ENCODE results near the gene ACSL3. TPM values are rescaled to one million over a fixed set of nuclear protein-coding genes. Genes with fewer than 3 reads are reported as not detected.
A peak's percentile ranks its signal among the peaks of the same experiment; 100 is the strongest.

The ACSL3 gene
- total RNA-seq, 1 donor from 2014 or later, result 144 TPM

DNA sequence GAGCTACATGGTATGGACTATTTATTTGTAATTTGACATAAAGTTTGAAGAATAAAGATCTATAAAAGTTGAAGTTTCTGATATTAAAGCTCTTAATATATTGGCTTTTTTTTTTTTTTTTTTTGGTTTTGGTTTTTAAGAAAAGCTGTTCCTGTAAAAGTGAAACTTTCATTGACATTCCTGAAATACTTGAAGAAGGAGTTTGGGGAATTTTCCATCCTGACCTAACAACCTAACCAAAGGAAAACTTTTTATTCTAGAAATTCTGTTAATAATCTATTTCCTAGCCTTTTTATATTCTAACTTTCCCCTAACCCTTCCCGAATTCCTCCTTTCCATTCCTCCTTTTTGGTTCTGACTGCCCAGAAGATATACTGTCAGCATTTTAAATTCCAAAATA, 83.7 kb downstream of the ACSL3 start:
- H3K27me3 Mint-ChIP-seq (ENCODE audit: low read depth, unreplicated experiment), result no peaks in the 10 kb centered on the region

DNA sequence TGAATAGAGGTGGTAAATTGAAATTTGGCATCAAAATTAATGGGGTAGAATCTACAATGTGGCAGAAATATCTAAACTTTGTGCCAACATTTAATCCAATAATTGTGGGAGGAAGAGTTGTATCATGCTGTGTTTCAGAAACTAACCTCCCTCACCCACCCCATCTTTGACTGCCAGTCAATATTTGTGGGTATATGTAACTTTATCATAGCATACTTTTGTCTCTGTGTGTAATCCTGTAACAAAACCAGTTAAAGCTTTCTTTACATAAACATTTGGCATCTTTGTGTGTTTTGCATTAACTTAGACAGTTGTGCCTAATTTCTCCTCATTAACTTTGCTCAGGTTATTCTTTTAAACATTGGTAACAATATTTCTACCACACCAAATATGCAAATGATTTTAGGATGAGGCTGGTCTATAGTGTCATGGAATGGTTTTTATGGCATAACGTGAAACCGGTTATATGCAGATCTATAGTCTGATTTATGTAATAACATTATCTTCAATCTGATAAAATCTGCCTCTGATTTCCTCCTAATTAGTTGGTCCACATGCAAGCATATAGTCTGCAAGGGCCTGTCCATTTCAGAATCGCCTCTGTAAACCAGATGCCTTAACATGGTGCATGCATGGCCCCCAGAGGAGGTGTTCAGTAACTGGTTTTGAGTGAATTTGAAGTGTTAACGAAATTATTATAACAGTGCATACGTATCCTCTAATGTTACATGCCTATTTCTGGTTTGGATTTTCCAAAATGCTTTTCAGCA, 84.3 kb downstream of the ACSL3 start:
- no peak overlapping the region for H2AFZ ChIP-seq (ENCODE audit: low read depth, low read length)
- H3K36me3 ChIP-seq (ENCODE audit: insufficient read depth, low read length), result peaks cover 4% of the 10 kb centered on the region
- peak overlapping the region; percentile 54 for H3K4me3 Mint-ChIP-seq (ENCODE audit: unreplicated experiment)
- no peak for DNase-seq (ENCODE audit: low read depth)
- no peaks in the 10 kb centered on the region for H3K9me3 Mint-ChIP-seq (ENCODE audit: unreplicated experiment)
- H3K27me3 ChIP-seq (ENCODE audit: insufficient read depth, low read length), result no peaks in the 10 kb centered on the region
- no peak overlapping the region for H3K4me3 ChIP-seq (ENCODE audit: insufficient read depth, low read depth, low read length)
- H3K36me3 Mint-ChIP-seq (ENCODE audit: low read depth, unreplicated experiment), result no peaks in the 10 kb centered on the region
- no peaks in the 10 kb centered on the region for H3K27me3 Mint-ChIP-seq (ENCODE audit: low read depth, unreplicated experiment)
- H3K9ac ChIP-seq (ENCODE audit: low read length), result no peak overlapping the region
- peak overlapping the region; percentile 97 for H3K27ac Mint-ChIP-seq (ENCODE audit: unreplicated experiment)
- TF ChIP-seq, protein P1, sequence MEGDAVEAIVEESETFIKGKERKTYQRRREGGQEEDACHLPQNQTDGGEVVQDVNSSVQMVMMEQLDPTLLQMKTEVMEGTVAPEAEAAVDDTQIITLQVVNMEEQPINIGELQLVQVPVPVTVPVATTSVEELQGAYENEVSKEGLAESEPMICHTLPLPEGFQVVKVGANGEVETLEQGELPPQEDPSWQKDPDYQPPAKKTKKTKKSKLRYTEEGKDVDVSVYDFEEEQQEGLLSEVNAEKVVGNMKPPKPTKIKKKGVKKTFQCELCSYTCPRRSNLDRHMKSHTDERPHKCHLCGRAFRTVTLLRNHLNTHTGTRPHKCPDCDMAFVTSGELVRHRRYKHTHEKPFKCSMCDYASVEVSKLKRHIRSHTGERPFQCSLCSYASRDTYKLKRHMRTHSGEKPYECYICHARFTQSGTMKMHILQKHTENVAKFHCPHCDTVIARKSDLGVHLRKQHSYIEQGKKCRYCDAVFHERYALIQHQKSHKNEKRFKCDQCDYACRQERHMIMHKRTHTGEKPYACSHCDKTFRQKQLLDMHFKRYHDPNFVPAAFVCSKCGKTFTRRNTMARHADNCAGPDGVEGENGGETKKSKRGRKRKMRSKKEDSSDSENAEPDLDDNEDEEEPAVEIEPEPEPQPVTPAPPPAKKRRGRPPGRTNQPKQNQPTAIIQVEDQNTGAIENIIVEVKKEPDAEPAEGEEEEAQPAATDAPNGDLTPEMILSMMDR (IDR thresholded peaks at IDR 0.05; ENCODE audit: insufficient read depth, low read depth, low read length), result no peak
- no peak for TF ChIP-seq EZH2 (IDR thresholded peaks at IDR 0.05; ENCODE audit: insufficient read depth, low read length)
- H3K79me2 ChIP-seq (ENCODE audit: insufficient read depth, low read length), result no peaks in the 10 kb centered on the region
- peaks cover 5% of the 10 kb centered on the region for H3K4me1 ChIP-seq (ENCODE audit: insufficient read depth, low read length)
- no peak overlapping the region for H3K4me2 ChIP-seq (ENCODE audit: low read length)
- peaks cover 62% of the 10 kb centered on the region for H3K4me1 Mint-ChIP-seq (ENCODE audit: low read depth, unreplicated experiment)
- FAIRE-seq, result no peak
- H3K27ac ChIP-seq (ENCODE audit: low read depth, low read length), result no peak overlapping the region
- H4K20me1 ChIP-seq (ENCODE audit: insufficient read depth, low read length), result peaks cover 1% of the 10 kb centered on the region
- H3K9me3 ChIP-seq (ENCODE audit: insufficient read depth, low read depth, low read length), result no peaks in the 10 kb centered on the region

More for the DNA sequence above, 83.7 kb downstream of the ACSL3 start:
- Histone ChIP-seq H3K9ac (ENCODE audit: low read length) (no peak overlapping the region), H3K36me3 (ENCODE audit: insufficient read depth, low read length) (peaks cover 4% of the 10 kb centered on the region), H3K4me1 (ENCODE audit: insufficient read depth, low read length) (peaks cover 5% of the 10 kb centered on the region), H4K20me1 (ENCODE audit: insufficient read depth, low read length) (peaks cover 7% of the 10 kb centered on the region), H2AFZ (ENCODE audit: low read depth, low read length) (no peak overlapping the region), H3K27me3 (ENCODE audit: insufficient read depth, low read length) (no peaks in the 10 kb centered on the region), H3K9me3 (ENCODE audit: insufficient read depth, low read depth, low read length) (no peaks in the 10 kb centered on the region), H3K4me3 (ENCODE audit: insufficient read depth, low read depth, low read length) (no peak overlapping the region), H3K4me2 (ENCODE audit: low read length) (no peak overlapping the region), H3K27ac (ENCODE audit: low read depth, low read length) (no peak overlapping the region), H3K79me2 (ENCODE audit: insufficient read depth, low read length) (peaks cover 2% of the 10 kb centered on the region)
- Mint-ChIP-seq H3K4me3 (ENCODE audit: unreplicated experiment) (peak overlapping the region; percentile 54), H3K36me3 (ENCODE audit: low read depth, unreplicated experiment) (no peaks in the 10 kb centered on the region), H3K27ac (ENCODE audit: unreplicated experiment) (peak overlapping the region; percentile 97), H3K9me3 (ENCODE audit: unreplicated experiment) (no peaks in the 10 kb centered on the region), H3K4me1 (ENCODE audit: low read depth, unreplicated experiment) (peaks cover 65% of the 10 kb centered on the region)
- peak; percentile 34 for DNase-seq (ENCODE audit: low read depth)
- FAIRE-seq, result no peak
- TF ChIP-seq EZH2 (IDR thresholded peaks at IDR 0.05; ENCODE audit: insufficient read depth, low read length), result no peak

DNA sequence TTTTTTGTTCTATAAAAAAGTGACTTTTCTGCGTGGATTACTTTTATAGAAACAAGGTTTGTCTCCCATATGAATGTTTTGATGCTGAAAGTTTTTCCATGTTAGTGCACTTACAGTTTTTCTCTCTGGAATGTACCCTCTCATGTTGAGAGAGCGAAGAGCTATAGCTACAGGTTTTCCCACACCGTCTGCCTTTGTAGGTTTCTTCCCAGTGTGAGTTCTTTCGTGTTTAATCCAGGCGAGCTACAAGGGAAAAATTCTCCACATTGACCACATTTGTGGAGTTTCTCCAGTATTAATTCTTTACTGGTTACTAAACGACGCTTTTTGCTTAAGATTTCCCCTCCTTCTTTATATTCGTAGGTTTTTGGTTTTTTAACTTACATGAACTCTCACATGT, 85.1 kb downstream of the ACSL3 start:
- H3K36me3 ChIP-seq (ENCODE audit: insufficient read depth, low read length), result peaks cover 4% of the 10 kb centered on the region
- Mint-ChIP-seq H3K36me3 (ENCODE audit: low read depth, unreplicated experiment) (no peaks in the 10 kb centered on the region), H3K27ac (ENCODE audit: unreplicated experiment) (peak overlapping the region; percentile 63), H3K9me3 (ENCODE audit: unreplicated experiment) (no peaks in the 10 kb centered on the region), H3K27me3 (ENCODE audit: low read depth, unreplicated experiment) (no peaks in the 10 kb centered on the region), H3K4me3 (ENCODE audit: unreplicated experiment) (no peak overlapping the region), H3K4me1 (ENCODE audit: low read depth, unreplicated experiment) (peaks cover 65% of the 10 kb centered on the region)
- no peaks in the 10 kb centered on the region for H3K27me3 ChIP-seq (ENCODE audit: insufficient read depth, low read length)
- no peak overlapping the region for H3K9ac ChIP-seq (ENCODE audit: low read length)
- FAIRE-seq (no peak), DNase-seq (ENCODE audit: low read depth) (peak; percentile 27)
- H3K27ac ChIP-seq (ENCODE audit: low read depth, low read length), result no peak overlapping the region
- peaks cover 6% of the 10 kb centered on the region for H3K4me1 ChIP-seq (ENCODE audit: insufficient read depth, low read length)
- H3K4me3 ChIP-seq (ENCODE audit: insufficient read depth, low read depth, low read length), result no peak overlapping the region
- no peaks in the 10 kb centered on the region for H3K79me2 ChIP-seq (ENCODE audit: insufficient read depth, low read length)
- H4K20me1 ChIP-seq (ENCODE audit: insufficient read depth, low read length), result no peaks in the 10 kb centered on the region
- no peak overlapping the region for H2AFZ ChIP-seq (ENCODE audit: low read depth, low read length)
- no peaks in the 10 kb centered on the region for H3K9me3 ChIP-seq (ENCODE audit: insufficient read depth, low read depth, low read length)
- no peak for TF ChIP-seq EZH2 (IDR thresholded peaks at IDR 0.05; ENCODE audit: insufficient read depth, low read length)
- TF ChIP-seq, protein P1 (IDR thresholded peaks at IDR 0.05; ENCODE audit: insufficient read depth, low read depth, low read length), result no peak
- no peak overlapping the region for H3K4me2 ChIP-seq (ENCODE audit: low read length)

Data from astrocyte (in vitro differentiated cells and primary cell).